Cardiac muscle cell (in vitro differentiated cells and primary cell): ENCODE results near the gene ABCB8. TPM values are rescaled to one million over a fixed set of nuclear protein-coding genes. Genes with fewer than 3 reads are reported as not detected.
"Not testable (repeated sequence)": the region's sequence is repeated elsewhere in the genome, so short reads cannot be mapped to it uniquely, and the experiment has no call there.

ENCODE experiments used
- DNase-seq, 2 donors: peaks; one replicate each; pipeline versions ENCODE4 v3.0.0 to v3.0.0-alpha.2; 2010 to 2017; ENCODE audit warnings: low read depth in 1 of 2, low spot score in 1 of 2
- H3K27ac ChIP-seq: fragments of 200-600 bp; sonication (generic); 2 replicates; pipeline ENCODE4 v1.5.1; 2016
- H3K27me3 ChIP-seq: fragments of 200-600 bp; sonication (generic); 2 replicates; pipeline ENCODE4 v1.6.0; 2016; ENCODE audit warnings: control low read depth
- H3K36me3 ChIP-seq: fragments of 200-600 bp; sonication (generic); 2 replicates; pipeline ENCODE4 v1.5.1; 2016; ENCODE audit warnings: control low read depth
- H3K4me1 ChIP-seq: fragments of 200-600 bp; sonication (generic); 2 replicates; pipeline ENCODE4 v1.8.1; 2017; ENCODE audit warnings: low read depth, mild to moderate bottlenecking, mixed run types
- H3K4me3 ChIP-seq: fragments of 200-600 bp; sonication (generic); 2 replicates; pipeline ENCODE4 v1.5.1; 2016; ENCODE audit warnings: mild to moderate bottlenecking
- H3K9me3 ChIP-seq: fragments of 200-600 bp; sonication (generic); 2 replicates; pipeline ENCODE4 v1.5.1; 2017; ENCODE audit warnings: low read depth, mild to moderate bottlenecking, control low read depth
- polyA plus RNA-seq: library from polyadenylated mRNA; unstranded; fragments of >200 nt; fragmentation: Nextera tagmentation; extraction: Ambion mirVana; gene quantifications from 2 replicates; pipeline ENCODE4 v1.2.1, GENCODE V29; 2016
- total RNA-seq: library from RNA; depleted of rRNA; stranded (reverse); fragments of >200 nt; gene quantifications from 2 replicates; pipeline ENCODE4 v1.2.3, GENCODE V29; 2016
- TF ChIP-seq, protein P1 (sequence below): IDR thresholded peaks from 2 replicates; pipeline ENCODE4 v1.5.1; 2012; ENCODE audit warnings: low read depth, mild to moderate bottlenecking, low read length

Gene ABCB8
- total and polyA plus RNA-seq, 2 experiments from 2014 or later: 20.4 to 29.2 TPM

- Histone ChIP-seq H3K4me3 (no peak overlapping the region), H3K36me3 (no peaks in the 10 kb centered on the region), H3K27ac (peak overlapping the region; percentile 73), H3K4me1 (peaks cover 30% of the 10 kb centered on the region), H3K9me3 (no peaks in the 10 kb centered on the region), H3K27me3 (no peaks in the 10 kb centered on the region)
- TF ChIP-seq, protein P1, sequence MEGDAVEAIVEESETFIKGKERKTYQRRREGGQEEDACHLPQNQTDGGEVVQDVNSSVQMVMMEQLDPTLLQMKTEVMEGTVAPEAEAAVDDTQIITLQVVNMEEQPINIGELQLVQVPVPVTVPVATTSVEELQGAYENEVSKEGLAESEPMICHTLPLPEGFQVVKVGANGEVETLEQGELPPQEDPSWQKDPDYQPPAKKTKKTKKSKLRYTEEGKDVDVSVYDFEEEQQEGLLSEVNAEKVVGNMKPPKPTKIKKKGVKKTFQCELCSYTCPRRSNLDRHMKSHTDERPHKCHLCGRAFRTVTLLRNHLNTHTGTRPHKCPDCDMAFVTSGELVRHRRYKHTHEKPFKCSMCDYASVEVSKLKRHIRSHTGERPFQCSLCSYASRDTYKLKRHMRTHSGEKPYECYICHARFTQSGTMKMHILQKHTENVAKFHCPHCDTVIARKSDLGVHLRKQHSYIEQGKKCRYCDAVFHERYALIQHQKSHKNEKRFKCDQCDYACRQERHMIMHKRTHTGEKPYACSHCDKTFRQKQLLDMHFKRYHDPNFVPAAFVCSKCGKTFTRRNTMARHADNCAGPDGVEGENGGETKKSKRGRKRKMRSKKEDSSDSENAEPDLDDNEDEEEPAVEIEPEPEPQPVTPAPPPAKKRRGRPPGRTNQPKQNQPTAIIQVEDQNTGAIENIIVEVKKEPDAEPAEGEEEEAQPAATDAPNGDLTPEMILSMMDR: no peak
- DNase-seq: no peak
Observed at GRCh38 chr7:151009327-151010036, 18.8 kb upstream of the ABCB8 start.

DNA sequence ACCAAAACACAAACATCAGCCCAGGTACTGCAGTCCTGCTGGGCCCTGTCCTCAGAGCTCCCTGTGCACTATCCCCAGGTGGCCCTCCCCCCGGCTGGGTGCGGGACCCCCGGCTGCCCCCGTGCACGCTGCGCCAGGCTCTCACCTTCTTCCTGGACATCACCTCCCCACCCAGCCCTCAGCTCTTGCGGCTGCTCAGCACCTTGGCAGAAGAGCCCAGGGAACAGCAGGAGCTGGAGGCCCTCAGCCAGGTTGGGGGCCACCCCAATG lies 18.3 kb upstream of the ABCB8 start:
- Histone ChIP-seq H3K27ac (peak overlapping the region; percentile 73), H3K36me3 (no peaks in the 10 kb centered on the region), H3K4me3 (no peak overlapping the region), H3K9me3 (no peaks in the 10 kb centered on the region), H3K4me1 (peaks cover 30% of the 10 kb centered on the region), H3K27me3 (no peaks in the 10 kb centered on the region)
- no peak for DNase-seq
- TF ChIP-seq, protein P1: no peak

GRCh38 chr7:151010307-151011096 lies 17.7 kb upstream of the ABCB8 start:
- Histone ChIP-seq H3K9me3 (no peaks in the 10 kb centered on the region), H3K4me1 (peaks cover 30% of the 10 kb centered on the region), H3K27ac (peak overlapping the region; percentile 73), H3K27me3 (no peaks in the 10 kb centered on the region), H3K36me3 (no peaks in the 10 kb centered on the region), H3K4me3 (no peak overlapping the region)
- peak; percentile 52 to 75 for DNase-seq
- TF ChIP-seq, protein P1: no peak

DNA sequence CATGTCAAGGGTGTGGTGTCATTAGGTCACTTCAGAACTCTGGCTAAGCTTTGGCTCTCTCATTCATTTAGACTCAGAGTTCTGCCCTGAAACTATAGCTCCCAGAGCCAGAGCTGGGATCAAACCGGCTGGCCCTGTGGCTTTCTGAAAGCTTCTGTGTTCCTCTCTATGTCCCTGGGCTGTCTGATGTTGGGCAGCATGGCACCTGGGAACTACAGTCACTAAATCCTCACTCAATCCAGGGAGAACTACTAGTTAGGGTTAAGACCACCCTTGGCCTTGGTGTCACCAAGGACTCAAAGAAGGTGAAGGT lies 17.2 kb upstream of the ABCB8 start:
- H3K4me1 ChIP-seq: peaks cover 30% of the 10 kb centered on the region
- no peak overlapping the region for H3K4me3 ChIP-seq
- H3K27ac ChIP-seq: peak overlapping the region; percentile 73

DNA sequence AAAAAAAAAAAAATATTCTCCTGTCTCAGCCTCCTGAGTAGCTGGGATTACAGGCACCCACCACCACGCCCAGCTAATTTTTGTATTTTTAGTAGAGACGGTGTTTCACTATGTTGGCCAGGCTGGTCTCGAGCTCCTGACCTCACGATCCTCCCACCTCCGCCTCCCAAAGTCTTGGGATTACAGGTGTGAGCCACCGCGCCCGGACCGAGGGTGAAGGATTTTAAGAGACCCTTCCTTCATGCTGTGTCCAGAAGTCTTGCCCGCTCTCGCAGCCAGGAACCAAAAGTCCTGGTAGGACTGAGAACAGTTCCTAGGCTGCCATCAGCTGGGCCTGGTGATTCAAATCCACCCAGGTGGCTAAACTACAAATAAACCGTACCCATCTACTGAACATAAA lies 16.6 kb upstream of the ABCB8 start:
- H3K27me3 ChIP-seq, H3K36me3 ChIP-seq, H3K9me3 ChIP-seq, DNase-seq, H3K4me3 ChIP-seq, H3K27ac ChIP-seq: not testable (repeated sequence)
- H3K4me1 ChIP-seq: peaks cover 30% of the 10 kb centered on the region

More for the DNA sequence above, 17.2 kb upstream of the ABCB8 start:
- TF ChIP-seq, protein P1: no peak
- no peaks in the 10 kb centered on the region for H3K9me3 ChIP-seq
- DNase-seq: peak in 1 of 2 donors; percentile 37
- H3K27me3 ChIP-seq: no peaks in the 10 kb centered on the region
- H3K36me3 ChIP-seq: no peaks in the 10 kb centered on the region

- Histone ChIP-seq H3K4me1 (peaks cover 30% of the 10 kb centered on the region), H3K36me3 (no peaks in the 10 kb centered on the region), H3K27me3 (no peaks in the 10 kb centered on the region), H3K4me3 (no peak overlapping the region), H3K9me3 (no peaks in the 10 kb centered on the region), H3K27ac (no peak overlapping the region)
- TF ChIP-seq, protein P1: no peak
- no peak for DNase-seq
Observed at GRCh38 chr7:151012031-151012692, 16.1 kb upstream of the ABCB8 start.
